Measurements from ENCODE around the gene KRCC1. TPM values are rescaled to one million over a fixed set of nuclear protein-coding genes. Genes with fewer than 3 reads are reported as not detected.
"Not testable (repeated sequence)": the region's sequence is repeated elsewhere in the genome, so short reads cannot be mapped to it uniquely, and the experiment has no call there.

The KRCC1 gene
- total RNA-seq, 1 donor from 2014 or later: 10.0 TPM

GRCh38 chr2:88048541-88048940 lies 7.0 kb downstream of the KRCC1 start:
- DNase-seq (ENCODE audit: low spot score) (no peak), ATAC-seq (no peak)

- DNase-seq (ENCODE audit: low spot score): not testable (repeated sequence)
- ATAC-seq: peak; percentile 72
These were observed 10.0 kb downstream of the KRCC1 start for GRCh38 chr2:88045561-88045960.

GRCh38 chr2:88042476-88042875 lies 13.1 kb downstream of the KRCC1 start:
- DNase-seq (ENCODE audit: low spot score): no peak
- no peak for ATAC-seq

GRCh38 chr2:88038263-88039105 lies 17.1 kb downstream of the KRCC1 start:
- ATAC-seq: no peak
- DNase-seq (ENCODE audit: low spot score): no peak

- DNase-seq (ENCODE audit: low spot score): no peak
- no peak for ATAC-seq
These were observed 19.0 kb downstream of the KRCC1 start for GRCh38 chr2:88036606-88037005.

- no peak for DNase-seq (ENCODE audit: low spot score)
- no peak for ATAC-seq
These were observed 19.4 kb downstream of the KRCC1 start for GRCh38 chr2:88036182-88036581.

GRCh38 chr2:88032070-88032702 lies 23.4 kb downstream of the KRCC1 start:
- DNase-seq (ENCODE audit: low spot score) (no peak), ATAC-seq (no peak)

GRCh38 chr2:88028931-88029330 lies 26.7 kb downstream of the KRCC1 start:
- DNase-seq (ENCODE audit: low spot score) (no peak), ATAC-seq (no peak)

GRCh38 chr2:88027697-88028389 lies 27.7 kb downstream of the KRCC1 start:
- ATAC-seq (no peak), DNase-seq (ENCODE audit: low spot score) (no peak)

- DNase-seq (ENCODE audit: low spot score) (no peak), ATAC-seq (no peak)
These were observed 31.1 kb downstream of the KRCC1 start for GRCh38 chr2:88024509-88024908.

GRCh38 chr2:88022669-88022921 lies 33.0 kb downstream of the KRCC1 start:
- DNase-seq (ENCODE audit: low spot score): no peak
- ATAC-seq: peak; percentile 61

- no peak for DNase-seq (ENCODE audit: low spot score)
- no peak for ATAC-seq
These were observed 35.6 kb downstream of the KRCC1 start for GRCh38 chr2:88019985-88020384.

GRCh38 chr2:88018909-88019308 lies 36.7 kb downstream of the KRCC1 start:
- no peak for DNase-seq (ENCODE audit: low spot score)
- no peak for ATAC-seq

GRCh38 chr2:88018077-88018805 lies 37.3 kb downstream of the KRCC1 start:
- ATAC-seq; DNase-seq (ENCODE audit: low spot score): not testable (repeated sequence)

- ATAC-seq; DNase-seq (ENCODE audit: low spot score): not testable (repeated sequence)
These were observed 37.9 kb downstream of the KRCC1 start for GRCh38 chr2:88017780-88018038.

- DNase-seq (ENCODE audit: low spot score): peak; percentile 78
- ATAC-seq: peak; percentile 80
These were observed 38.4 kb downstream of the KRCC1 start for GRCh38 chr2:88016960-88017779.

GRCh38 chr2:88016086-88016959 lies 39.3 kb downstream of the KRCC1 start, which contains the start of gene RNU2-63P:
TSS of gene RNU2-63P (minus strand) at chr2:88016547.
- ATAC-seq (peak; percentile 90), DNase-seq (ENCODE audit: low spot score) (peak; percentile 84)

GRCh38 chr2:88011011-88011410 lies 44.6 kb downstream of the KRCC1 start:
- ATAC-seq: no peak
- no peak for DNase-seq (ENCODE audit: low spot score)

GRCh38 chr2:88010136-88010535 lies 45.4 kb downstream of the KRCC1 start:
- DNase-seq (ENCODE audit: low spot score) (no peak), ATAC-seq (no peak)
